WTC11 (cell line): ENCODE data around the gene ARHGAP22.

Experiments
- JUN ChIP-seq: sonication (generic); formaldehyde crosslinking; IDR thresholded peaks from 2 replicates; pipeline ENCODE4 v1.8.0; 2023; ENCODE audit warnings: mild to moderate bottlenecking, missing genetic modification reagents
- MAX ChIP-seq: sonication (generic); formaldehyde crosslinking; IDR thresholded peaks from 2 replicates; pipeline ENCODE4 v1.8.0; 2022; ENCODE audit warnings: mild to moderate bottlenecking, missing genetic modification reagents
- USF2 ChIP-seq: sonication (generic); formaldehyde crosslinking; IDR thresholded peaks from 2 replicates; pipeline ENCODE4 v1.8.1; 2023; ENCODE audit warnings: mild to moderate bottlenecking, missing genetic modification reagents, moderate library complexity
- TF ChIP-seq, protein P1 (sequence below): fragments of 200-600 bp; IDR thresholded peaks from 2 replicates; pipeline ENCODE4 v1.8.0; 2022; ENCODE audit warnings: antibody characterized with exemption

DNA sequence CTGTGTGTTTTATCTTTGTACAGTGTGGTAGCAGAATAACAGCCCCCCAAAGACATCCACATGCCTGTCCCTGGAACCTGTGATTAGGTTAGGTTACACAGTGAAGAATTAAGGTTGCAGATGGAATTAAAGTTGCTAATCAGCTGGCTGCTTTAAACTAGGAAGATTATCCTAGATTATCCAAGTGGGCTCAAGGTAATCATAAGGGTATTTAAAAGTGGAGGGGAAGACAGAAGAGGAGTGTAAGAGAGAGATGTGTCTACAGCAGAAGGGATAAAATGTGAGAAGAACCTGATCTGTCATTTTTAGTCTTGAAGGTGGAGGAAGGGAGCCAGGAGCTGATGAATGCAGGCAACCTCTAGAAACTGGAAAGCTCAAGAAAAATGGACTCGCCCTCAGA lies 117.6 kb downstream of the ARHGAP22 start:
- TF ChIP-seq USF2 (CRISPR knock-in tag) = no peak
- no peak for TF ChIP-seq MAX
- TF ChIP-seq, protein P1, sequence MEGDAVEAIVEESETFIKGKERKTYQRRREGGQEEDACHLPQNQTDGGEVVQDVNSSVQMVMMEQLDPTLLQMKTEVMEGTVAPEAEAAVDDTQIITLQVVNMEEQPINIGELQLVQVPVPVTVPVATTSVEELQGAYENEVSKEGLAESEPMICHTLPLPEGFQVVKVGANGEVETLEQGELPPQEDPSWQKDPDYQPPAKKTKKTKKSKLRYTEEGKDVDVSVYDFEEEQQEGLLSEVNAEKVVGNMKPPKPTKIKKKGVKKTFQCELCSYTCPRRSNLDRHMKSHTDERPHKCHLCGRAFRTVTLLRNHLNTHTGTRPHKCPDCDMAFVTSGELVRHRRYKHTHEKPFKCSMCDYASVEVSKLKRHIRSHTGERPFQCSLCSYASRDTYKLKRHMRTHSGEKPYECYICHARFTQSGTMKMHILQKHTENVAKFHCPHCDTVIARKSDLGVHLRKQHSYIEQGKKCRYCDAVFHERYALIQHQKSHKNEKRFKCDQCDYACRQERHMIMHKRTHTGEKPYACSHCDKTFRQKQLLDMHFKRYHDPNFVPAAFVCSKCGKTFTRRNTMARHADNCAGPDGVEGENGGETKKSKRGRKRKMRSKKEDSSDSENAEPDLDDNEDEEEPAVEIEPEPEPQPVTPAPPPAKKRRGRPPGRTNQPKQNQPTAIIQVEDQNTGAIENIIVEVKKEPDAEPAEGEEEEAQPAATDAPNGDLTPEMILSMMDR = no peak
- no peak for TF ChIP-seq JUN (CRISPR knock-in tag)
